Neural cell (in vitro differentiated cells): ENCODE results near the gene RPRD1B.

ENCODE experiments used
- CTCF ChIP-seq: fragments of 450-650 bp; IDR thresholded peaks from 2 replicates; pipeline ENCODE4 v1.5.1; 2014; ENCODE audit warnings: antibody characterized with exemption, mild to moderate bottlenecking, moderate library complexity; ENCODE audit not compliant: poor library complexity, severe bottlenecking
- EP300 ChIP-seq: fragments of 450-650 bp; conservative IDR thresholded peaks from 2 replicates; pipeline ENCODE4 v1.6.1; 2014; ENCODE audit warnings: antibody characterized with exemption, mild to moderate bottlenecking, moderate library complexity; ENCODE audit not compliant: poor library complexity, severe bottlenecking
- EZH2 ChIP-seq: fragments of 200-600, 300-800 bp; shearing (Covaris generic), sonication (generic); IDR thresholded peaks from 2 replicates; pipeline ENCODE4 v1.6.1; 2014; ENCODE audit warnings: antibody characterized with exemption, low read length, borderline replicate concordance, mild to moderate bottlenecking; ENCODE audit not compliant: insufficient read depth, poor library complexity, severe bottlenecking
- MXI1 ChIP-seq: fragments of 450-650 bp; conservative IDR thresholded peaks from 2 replicates; pipeline ENCODE4 v1.6.1; 2014; ENCODE audit warnings: antibody characterized with exemption, mild to moderate bottlenecking; ENCODE audit not compliant: poor library complexity, severe bottlenecking
- POLR2AphosphoS5 ChIP-seq: IDR thresholded peaks from 2 replicates; pipeline ENCODE4 v1.6.1; 2012
- RAD21 ChIP-seq: fragments of 450-650 bp; conservative IDR thresholded peaks from 2 replicates; pipeline ENCODE4 v1.6.1; 2014; ENCODE audit warnings: antibody characterized with exemption, mild to moderate bottlenecking, moderate library complexity
- SMC3 ChIP-seq: fragments of 450-650 bp; conservative IDR thresholded peaks from 2 replicates; pipeline ENCODE4 v1.6.1; 2014; ENCODE audit warnings: antibody characterized with exemption, mild to moderate bottlenecking, moderate library complexity; ENCODE audit not compliant: poor library complexity
- TAF1 ChIP-seq: IDR thresholded peaks from 2 replicates; pipeline ENCODE4 v1.6.1; 2012; ENCODE audit warnings: low read depth
- TF ChIP-seq, protein P1 (sequence below): IDR thresholded peaks from 2 replicates; pipeline ENCODE4 v1.6.1; 2012; ENCODE audit warnings: borderline replicate concordance

DNA sequence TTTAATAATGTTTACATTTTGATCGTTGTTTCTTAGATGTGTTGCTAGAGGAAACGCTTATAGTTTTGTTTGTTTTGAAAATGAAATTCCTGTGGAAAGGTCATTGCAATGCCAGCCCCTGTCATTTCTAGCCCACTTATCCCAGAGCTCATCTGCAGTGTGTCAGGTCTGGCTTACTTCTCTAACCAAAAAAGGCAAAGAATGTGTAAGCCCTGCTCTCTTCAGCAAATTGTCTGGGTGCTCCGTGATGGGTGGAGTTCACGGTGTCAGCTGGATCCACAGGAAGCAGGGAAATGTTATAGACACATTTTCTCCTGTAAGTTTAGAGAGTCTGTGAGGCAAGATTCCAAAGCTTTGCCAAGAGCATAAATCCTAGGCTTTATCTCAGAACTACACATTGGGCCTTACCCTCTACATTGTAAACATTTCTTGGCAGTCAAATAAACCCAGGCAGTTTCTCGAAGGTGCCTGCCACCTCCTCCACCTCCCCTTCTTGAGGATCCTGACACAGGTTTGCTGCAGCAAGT, 50.9 kb downstream of the RPRD1B start:
- TF ChIP-seq CTCF (no peak), POLR2AphosphoS5 (no peak), RAD21 (no peak), EZH2 (no peak), EP300 (no peak), SMC3 (no peak), TAF1 (no peak), MXI1 (no peak)
- TF ChIP-seq, protein P1, sequence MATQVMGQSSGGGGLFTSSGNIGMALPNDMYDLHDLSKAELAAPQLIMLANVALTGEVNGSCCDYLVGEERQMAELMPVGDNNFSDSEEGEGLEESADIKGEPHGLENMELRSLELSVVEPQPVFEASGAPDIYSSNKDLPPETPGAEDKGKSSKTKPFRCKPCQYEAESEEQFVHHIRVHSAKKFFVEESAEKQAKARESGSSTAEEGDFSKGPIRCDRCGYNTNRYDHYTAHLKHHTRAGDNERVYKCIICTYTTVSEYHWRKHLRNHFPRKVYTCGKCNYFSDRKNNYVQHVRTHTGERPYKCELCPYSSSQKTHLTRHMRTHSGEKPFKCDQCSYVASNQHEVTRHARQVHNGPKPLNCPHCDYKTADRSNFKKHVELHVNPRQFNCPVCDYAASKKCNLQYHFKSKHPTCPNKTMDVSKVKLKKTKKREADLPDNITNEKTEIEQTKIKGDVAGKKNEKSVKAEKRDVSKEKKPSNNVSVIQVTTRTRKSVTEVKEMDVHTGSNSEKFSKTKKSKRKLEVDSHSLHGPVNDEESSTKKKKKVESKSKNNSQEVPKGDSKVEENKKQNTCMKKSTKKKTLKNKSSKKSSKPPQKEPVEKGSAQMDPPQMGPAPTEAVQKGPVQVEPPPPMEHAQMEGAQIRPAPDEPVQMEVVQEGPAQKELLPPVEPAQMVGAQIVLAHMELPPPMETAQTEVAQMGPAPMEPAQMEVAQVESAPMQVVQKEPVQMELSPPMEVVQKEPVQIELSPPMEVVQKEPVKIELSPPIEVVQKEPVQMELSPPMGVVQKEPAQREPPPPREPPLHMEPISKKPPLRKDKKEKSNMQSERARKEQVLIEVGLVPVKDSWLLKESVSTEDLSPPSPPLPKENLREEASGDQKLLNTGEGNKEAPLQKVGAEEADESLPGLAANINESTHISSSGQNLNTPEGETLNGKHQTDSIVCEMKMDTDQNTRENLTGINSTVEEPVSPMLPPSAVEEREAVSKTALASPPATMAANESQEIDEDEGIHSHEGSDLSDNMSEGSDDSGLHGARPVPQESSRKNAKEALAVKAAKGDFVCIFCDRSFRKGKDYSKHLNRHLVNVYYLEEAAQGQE, result no peak
